ENCODE data around the gene FCMR. TPM values are rescaled to one million over a fixed set of nuclear protein-coding genes. Genes with fewer than 3 reads are reported as not detected.

FCMR gene
- total and polyA plus RNA-seq, 8 donors = 3.3 to 6.7 (median 4.8) TPM; not detected in 2

- DNase-seq = no peak
- Histone ChIP-seq H3K4me1 (peaks cover 5 to 17% (median 11%) of the 10 kb centered on the region in 4 donors), H3K36me3 (no peaks in the 10 kb centered on the region), H3K27ac (no peak overlapping the region), H3K9me3 (no peaks in the 10 kb centered on the region), H3K27me3 (peaks cover 0 to 8% (median 0%) of the 10 kb centered on the region in 3 donors), H3K4me3 (no peak overlapping the region)
- TF ChIP-seq POLR2AphosphoS5 (IDR thresholded peaks at IDR 0.05) (no peak), POLR2A (IDR thresholded peaks at IDR 0.05) (no peak), EP300 (IDR thresholded peaks at IDR 0.05) (no peak)
- TF ChIP-seq, protein P1, sequence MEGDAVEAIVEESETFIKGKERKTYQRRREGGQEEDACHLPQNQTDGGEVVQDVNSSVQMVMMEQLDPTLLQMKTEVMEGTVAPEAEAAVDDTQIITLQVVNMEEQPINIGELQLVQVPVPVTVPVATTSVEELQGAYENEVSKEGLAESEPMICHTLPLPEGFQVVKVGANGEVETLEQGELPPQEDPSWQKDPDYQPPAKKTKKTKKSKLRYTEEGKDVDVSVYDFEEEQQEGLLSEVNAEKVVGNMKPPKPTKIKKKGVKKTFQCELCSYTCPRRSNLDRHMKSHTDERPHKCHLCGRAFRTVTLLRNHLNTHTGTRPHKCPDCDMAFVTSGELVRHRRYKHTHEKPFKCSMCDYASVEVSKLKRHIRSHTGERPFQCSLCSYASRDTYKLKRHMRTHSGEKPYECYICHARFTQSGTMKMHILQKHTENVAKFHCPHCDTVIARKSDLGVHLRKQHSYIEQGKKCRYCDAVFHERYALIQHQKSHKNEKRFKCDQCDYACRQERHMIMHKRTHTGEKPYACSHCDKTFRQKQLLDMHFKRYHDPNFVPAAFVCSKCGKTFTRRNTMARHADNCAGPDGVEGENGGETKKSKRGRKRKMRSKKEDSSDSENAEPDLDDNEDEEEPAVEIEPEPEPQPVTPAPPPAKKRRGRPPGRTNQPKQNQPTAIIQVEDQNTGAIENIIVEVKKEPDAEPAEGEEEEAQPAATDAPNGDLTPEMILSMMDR (IDR thresholded peaks at IDR 0.05) = no peak
- intact Hi-C loops (cut with DNase I; ENCODE audit: low total_unique reads) = no loop called here
- WGBS, 5 donors = 73 to 80% (median 79%) methylated on average over 11 of the region's 11 CpGs
Observed at GRCh38 chr1:206898089-206898914, 23.4 kb downstream of the FCMR start.

DNA sequence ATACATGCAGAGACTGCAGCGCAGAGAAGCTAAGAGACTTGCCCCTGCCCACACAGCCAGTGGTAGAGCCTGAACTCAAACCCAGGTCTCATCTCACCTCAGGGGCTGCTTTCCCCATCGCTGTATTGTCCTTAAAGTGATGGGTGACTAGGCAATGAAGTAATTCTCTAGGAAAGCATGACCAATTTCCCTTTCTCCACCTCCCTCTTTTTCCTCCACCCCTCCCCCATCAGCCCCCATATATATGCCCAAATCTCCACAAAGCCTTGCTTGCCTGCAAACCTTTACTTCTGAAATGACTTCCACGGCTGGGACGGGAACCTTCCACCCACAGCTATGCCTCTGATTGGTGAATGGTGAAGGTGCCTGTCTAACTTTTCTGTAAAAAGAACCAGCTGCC is 24.6 kb downstream of the FCMR start, which contains the start of gene IL24:
IL24 (plus strand) TSS at position 269 of the 400 bp plus-strand sequence. CDS start 390 bp downstream, outside the sequence.
- WGBS, 5 donors = 76 to 89% (median 83%) methylated on average over 4 of the region's 4 CpGs
- TF ChIP-seq, protein P1 (IDR thresholded peaks at IDR 0.05) = no peak
- TF ChIP-seq POLR2A (IDR thresholded peaks at IDR 0.05) (no peak), EP300 (IDR thresholded peaks at IDR 0.05) (no peak), POLR2AphosphoS5 (IDR thresholded peaks at IDR 0.05) (no peak)
- Histone ChIP-seq H3K4me1 (peaks cover 5 to 17% (median 11%) of the 10 kb centered on the region in 4 donors), H3K27me3 (peaks cover 0 to 8% (median 0%) of the 10 kb centered on the region in 3 donors), H3K9me3 (no peaks in the 10 kb centered on the region), H3K27ac (peak within 1 kb of the TSS in 2 of 5 donors; percentile 22 to 24), H3K4me3 (no peak within 1 kb of the TSS), H3K36me3 (no peaks in the 10 kb centered on the region)
- peak in 1 of 2 donors; percentile 20 for DNase-seq
- intact Hi-C loops (cut with DNase I; ENCODE audit: low total_unique reads) = no loop called here

DNA sequence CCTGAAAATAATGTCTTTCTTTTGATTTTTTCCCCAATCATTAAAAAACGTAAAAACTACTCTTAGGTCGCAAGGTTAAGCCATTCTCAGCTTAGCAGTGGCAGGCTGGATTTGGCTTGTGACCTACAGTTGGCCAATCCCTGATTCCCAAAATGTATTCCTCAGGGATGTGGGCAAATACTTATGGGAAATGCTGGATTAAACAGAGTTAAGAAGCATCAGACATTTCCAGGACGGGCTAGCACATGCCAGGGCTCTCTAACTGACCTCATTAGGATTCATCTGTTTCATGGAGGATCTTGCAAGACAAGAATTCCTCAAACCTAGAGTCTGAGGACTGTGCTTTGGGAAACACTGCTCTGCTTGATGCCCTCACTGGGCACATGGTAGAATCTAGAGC is 25.5 kb downstream of the FCMR start:
- Histone ChIP-seq H3K9me3 (no peaks in the 10 kb centered on the region), H3K4me3 (no peak overlapping the region), H3K27ac (peak overlapping the region in 2 of 5 donors; percentile 22 to 24), H3K36me3 (no peaks in the 10 kb centered on the region), H3K27me3 (peaks cover 0 to 16% (median 0%) of the 10 kb centered on the region in 3 donors), H3K4me1 (peaks cover 5 to 17% (median 11%) of the 10 kb centered on the region in 4 donors)
- DNase-seq = no peak
- TF ChIP-seq POLR2AphosphoS5 (IDR thresholded peaks at IDR 0.05) (no peak), POLR2A (IDR thresholded peaks at IDR 0.05) (no peak), EP300 (IDR thresholded peaks at IDR 0.05) (no peak)
- TF ChIP-seq, protein P1 (IDR thresholded peaks at IDR 0.05) = no peak
- 71 to 81% (median 72%) methylated on average over 3 of the region's 3 CpGs for WGBS, 5 donors
- intact Hi-C loops (cut with DNase I; ENCODE audit: low total_unique reads) = no loop called here

DNA sequence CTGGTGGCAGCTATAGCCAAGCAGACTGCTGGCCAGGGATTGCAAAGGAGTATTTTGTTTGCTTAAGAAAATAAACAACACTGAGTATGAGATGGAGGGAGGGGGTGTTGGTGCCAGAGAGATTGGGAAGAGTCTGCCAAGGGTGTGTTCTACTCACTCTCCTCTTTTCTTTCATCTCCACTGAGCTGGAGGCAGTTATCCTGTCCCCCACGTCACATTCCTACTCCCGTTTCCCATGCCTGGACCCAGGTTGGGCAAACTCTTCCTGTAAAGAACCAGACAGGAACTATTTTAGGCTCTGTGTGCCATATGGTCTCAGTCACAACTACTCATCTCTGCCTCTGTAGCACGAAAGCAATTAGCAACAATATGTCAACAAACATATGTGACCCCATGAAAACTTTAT is 25.9 kb downstream of the FCMR start:
- Histone ChIP-seq H3K36me3 (no peaks in the 10 kb centered on the region), H3K9me3 (no peaks in the 10 kb centered on the region), H3K4me1 (peaks cover 9 to 17% (median 12%) of the 10 kb centered on the region in 4 donors), H3K4me3 (no peak overlapping the region), H3K27ac (peak overlapping the region in 2 of 5 donors; percentile 24 to 43), H3K27me3 (peaks cover 0 to 18% (median 0%) of the 10 kb centered on the region in 3 donors)
- intact Hi-C loops (cut with DNase I; ENCODE audit: low total_unique reads) = no loop called here
- TF ChIP-seq, protein P1 (IDR thresholded peaks at IDR 0.05) = no peak
- peak in 1 of 3 donors; percentile 5 for TF ChIP-seq POLR2AphosphoS5 (IDR thresholded peaks at IDR 0.05)
- WGBS, 5 donors = 16 to 28% (median 21%) methylated on average over 3 of the region's 3 CpGs
- peak in 1 of 2 donors; percentile 44 for DNase-seq

All from stomach (tissue), 9 donors.